CD14-positive monocyte (primary cell): ENCODE data around the gene ZNF26. TPM values are rescaled to one million over a fixed set of nuclear protein-coding genes. Genes with fewer than 3 reads are reported as not detected.

ENCODE experiments used
- DNase-seq, 3 donors: peaks; one replicate each; pipeline ENCODE4 v3.0.0-alpha.2; 2011 to 2022
- H2AFZ ChIP-seq: 2 replicates; pipeline ENCODE4 v1.6.0; 2012; ENCODE audit warnings: mild to moderate bottlenecking, low read depth, low read length, inconsistent platforms; ENCODE audit not compliant: insufficient read depth, poor library complexity, severe bottlenecking
- H3K27ac ChIP-seq, 2 donors: 1 replicate in 1 of 2; 2 replicates in 1 of 2; pipeline ENCODE4 v1.5.1; 2012 to 2013; ENCODE audit warnings: low read length in 2 of 2, control low read depth in 1 of 2, inconsistent platforms in 1 of 2, low read depth in 1 of 2, mild to moderate bottlenecking in 1 of 2
- H3K27me3 ChIP-seq, 2 donors: one replicate each; pipeline versions ENCODE4 v1.6.0 to v1.6.1; 2011 to 2013; ENCODE audit warnings: low read length in 2 of 2; ENCODE audit not compliant: control insufficient read depth in 2 of 2, insufficient read depth in 2 of 2
- H3K36me3 ChIP-seq, 2 donors: replicated peaks in 1 of 2; 1 replicate in 1 of 2; 2 replicates in 1 of 2; pipeline versions ENCODE4 v1.5.1 to v1.6.1; 2012 to 2013; ENCODE audit warnings: low read length in 2 of 2, control low read depth in 1 of 2, inconsistent platforms in 1 of 2, mild to moderate bottlenecking in 1 of 2; ENCODE audit not compliant: insufficient read depth in 2 of 2, control insufficient read depth in 1 of 2
- H3K4me1 ChIP-seq, 2 donors: 1 replicate in 1 of 2; 2 replicates in 1 of 2; pipeline versions ENCODE4 v1.5.1 to v1.6.1; 2012 to 2013; ENCODE audit warnings: low read length in 2 of 2, control low read depth in 1 of 2, inconsistent platforms in 1 of 2, mild to moderate bottlenecking in 1 of 2, moderate library complexity in 1 of 2; ENCODE audit not compliant: insufficient read depth in 2 of 2, control insufficient read depth in 1 of 2
- H3K4me2 ChIP-seq: replicated peaks from 2 replicates; pipeline ENCODE3; 2012; ENCODE audit warnings: low read length, moderate library complexity, mild to moderate bottlenecking; ENCODE audit not compliant: poor library complexity, severe bottlenecking; ENCODE audit errors: extremely low read depth
- H3K4me3 ChIP-seq, 3 experiments: fragments of 200-600 bp in 1 of 3; sonication (generic) in 1 of 3; replicated peaks in 1 of 3; 1 replicate in 2 of 3; 2 replicates in 1 of 3; pipeline ENCODE4 v1.5.1; 2011 to 2013; ENCODE audit warnings: low read length in 3 of 3, mild to moderate bottlenecking in 3 of 3, control low read depth in 2 of 3, low read depth in 2 of 3, inconsistent platforms in 1 of 3, moderate library complexity in 1 of 3
- H3K79me2 ChIP-seq: 2 replicates; pipeline ENCODE4 v1.6.0; 2012; ENCODE audit warnings: mild to moderate bottlenecking, control low read depth, inconsistent platforms, low read length, moderate library complexity; ENCODE audit not compliant: insufficient read depth
- H3K9ac ChIP-seq: 2 replicates; pipeline ENCODE4 v1.6.0; 2017; ENCODE audit warnings: low read length, mild to moderate bottlenecking; ENCODE audit not compliant: insufficient read depth, poor library complexity, severe bottlenecking
- H3K9me3 ChIP-seq, 2 donors: replicated peaks in 1 of 2; 1 replicate in 1 of 2; 2 replicates in 1 of 2; pipeline versions ENCODE4 v1.5.1 to v1.6.1; 2012 to 2013; ENCODE audit warnings: low read length in 2 of 2, control low read depth in 1 of 2; ENCODE audit not compliant: control insufficient read depth in 1 of 2, insufficient read depth in 1 of 2
- H4K20me1 ChIP-seq: 2 replicates; pipeline ENCODE4 v1.6.0; 2012; ENCODE audit warnings: mild to moderate bottlenecking, low read length, control low read depth, moderate library complexity; ENCODE audit not compliant: insufficient read depth
- H3K27ac Mint-ChIP-seq, 7 donors: one replicate each; pipeline ENCODE4 v1.8.0; 2020; ENCODE audit warnings: mild to moderate bottlenecking in 7 of 7, mixed read lengths in 7 of 7, moderate library complexity in 6 of 7, inconsistent platforms in 2 of 7
- H3K27me3 Mint-ChIP-seq, 3 donors: one replicate each; pipeline ENCODE4 v1.8.0; 2021 to 2022; ENCODE audit warnings: low read depth in 3 of 3, mild to moderate bottlenecking in 3 of 3, mixed read lengths in 3 of 3, moderate library complexity in 3 of 3, inconsistent platforms in 1 of 3
- H3K36me3 Mint-ChIP-seq, 2 donors: one replicate each; pipeline ENCODE4 v1.8.0; 2020; ENCODE audit warnings: mixed read lengths in 2 of 2, inconsistent platforms in 1 of 2, mild to moderate bottlenecking in 1 of 2
- H3K4me1 Mint-ChIP-seq: one replicate; pipeline ENCODE4 v1.8.0; 2020; ENCODE audit warnings: mild to moderate bottlenecking, mixed read lengths
- H3K4me3 Mint-ChIP-seq, 2 donors: one replicate each; pipeline ENCODE4 v1.8.0; 2020; ENCODE audit warnings: mild to moderate bottlenecking in 2 of 2, mixed read lengths in 2 of 2, moderate library complexity in 1 of 2
- H3K9me3 Mint-ChIP-seq, 7 donors: one replicate each; pipeline ENCODE4 v1.8.0; 2020 to 2022; ENCODE audit warnings: mixed read lengths in 7 of 7, mild to moderate bottlenecking in 6 of 7, moderate library complexity in 6 of 7, inconsistent platforms in 2 of 7
- CTCF ChIP-seq: fragments of 200-600 bp; IDR thresholded peaks from one replicate; pipeline ENCODE4 v1.8.0; 2022; ENCODE audit warnings: antibody characterized with exemption, mild to moderate bottlenecking
- WGBS: methylation state at CpG from one replicate; pipeline ENCODE4 v1.1.5; 2013; ENCODE audit warnings: missing lambda C conversion rate; ENCODE audit not compliant: insufficient coverage; 5-methylcytosine and 5-hydroxymethylcytosine counted together
- intact Hi-C, 2 donors: fragments of 100-400 bp; cut with micrococcal nuclease; formaldehyde crosslinking; loops; one replicate each; pipeline versions ENCODE4 v1.15.0 to v1.15.1; 2023
- polyA plus RNA-seq, 3 donors: library from polyadenylated mRNA; depleted of rRNA in 1 of 3; unstranded in 2 of 3; stranded (reverse) in 1 of 3; fragments of 300-500 nt in 2 of 3; fragments of >200 nt in 1 of 3; fragmentation: Illumina TruSeq in 2 of 3; gene quantifications; 1 replicate in 2 of 3; 2 replicates in 1 of 3; pipeline ENCODE4 v1.2.3, GENCODE V29; 2012 to 2021

ZNF26 gene
- polyA plus RNA-seq, 3 donors, result 3.3 to 17.6 (median 3.8) TPM

GRCh38 chr12:132940071-132940719 lies 46.0 kb upstream of the ZNF26 start:
- H3K27me3 ChIP-seq, result no peaks in the 10 kb centered on the region
- intact Hi-C loops, result no loop called here
- H3K4me1 Mint-ChIP-seq, result no peaks in the 10 kb centered on the region
- peaks cover 32 to 54% of the 10 kb centered on the region in 2 donors for H3K36me3 Mint-ChIP-seq
- peaks cover 26 to 43% of the 10 kb centered on the region in 2 donors for H3K36me3 ChIP-seq
- WGBS, result 98% methylated on average over 7 of the region's 15 CpGs
- no peak overlapping the region for H3K9ac ChIP-seq
- no peak overlapping the region for H3K4me3 Mint-ChIP-seq
- H3K27me3 Mint-ChIP-seq, result peaks cover 0 to 2% (median 0%) of the 10 kb centered on the region in 3 donors
- H2AFZ ChIP-seq, result no peak overlapping the region
- no peak for DNase-seq
- H3K27ac ChIP-seq, result no peak overlapping the region
- H3K27ac Mint-ChIP-seq, result no peak overlapping the region
- H3K79me2 ChIP-seq, result no peaks in the 10 kb centered on the region
- H3K9me3 ChIP-seq, result peaks cover 78 to 83% of the 10 kb centered on the region in 2 donors
- TF ChIP-seq CTCF, result no peak
- no peak overlapping the region for H3K4me2 ChIP-seq
- H3K4me1 ChIP-seq, result no peaks in the 10 kb centered on the region
- peaks cover 49 to 93% (median 90%) of the 10 kb centered on the region in 7 donors for H3K9me3 Mint-ChIP-seq
- no peaks in the 10 kb centered on the region for H4K20me1 ChIP-seq
- peak overlapping the region in 1 of 3 experiments; percentile 11 for H3K4me3 ChIP-seq

- no peaks in the 10 kb centered on the region for H3K4me1 ChIP-seq
- TF ChIP-seq CTCF, result no peak
- no peaks in the 10 kb centered on the region for H3K27me3 Mint-ChIP-seq
- no peak for DNase-seq
- H3K36me3 ChIP-seq, result peaks cover 36 to 56% of the 10 kb centered on the region in 2 donors
- no peak overlapping the region for H3K9ac ChIP-seq
- H4K20me1 ChIP-seq, result no peaks in the 10 kb centered on the region
- H3K79me2 ChIP-seq, result no peaks in the 10 kb centered on the region
- 96% methylated on average over 33 of the region's 34 CpGs for WGBS
- no peaks in the 10 kb centered on the region for H3K27me3 ChIP-seq
- intact Hi-C loops, result no loop called here
- peaks cover 47 to 91% (median 83%) of the 10 kb centered on the region in 7 donors for H3K9me3 Mint-ChIP-seq
- no peak overlapping the region for H3K27ac ChIP-seq
- H3K4me3 Mint-ChIP-seq, result no peak overlapping the region
- no peak overlapping the region for H3K4me2 ChIP-seq
- H3K4me3 ChIP-seq, result peak overlapping the region in 1 of 3 experiments; percentile 28
- no peak overlapping the region for H2AFZ ChIP-seq
- H3K9me3 ChIP-seq, result peaks cover 82 to 87% of the 10 kb centered on the region in 2 donors
- H3K4me1 Mint-ChIP-seq, result no peaks in the 10 kb centered on the region
- H3K36me3 Mint-ChIP-seq, result peaks cover 42 to 64% of the 10 kb centered on the region in 2 donors
- peak overlapping the region in 2 of 7 donors; percentile 26 to 48 for H3K27ac Mint-ChIP-seq
Measured at GRCh38 chr12:132941336-132941954, 44.7 kb upstream of the ZNF26 start.
